GM12873 (cell line): Measurements from ENCODE around the gene XPNPEP1.

ENCODE experiments used
- TF ChIP-seq, protein P1 (sequence below): IDR thresholded peaks from 2 replicates; pipeline ENCODE4 v1.5.1; 2012; ENCODE audit warnings: low read depth, mild to moderate bottlenecking, moderate library complexity, low read length, control low read depth; ENCODE audit not compliant: insufficient read depth; ENCODE audit errors: missing control alignments

Gene XPNPEP1

DNA sequence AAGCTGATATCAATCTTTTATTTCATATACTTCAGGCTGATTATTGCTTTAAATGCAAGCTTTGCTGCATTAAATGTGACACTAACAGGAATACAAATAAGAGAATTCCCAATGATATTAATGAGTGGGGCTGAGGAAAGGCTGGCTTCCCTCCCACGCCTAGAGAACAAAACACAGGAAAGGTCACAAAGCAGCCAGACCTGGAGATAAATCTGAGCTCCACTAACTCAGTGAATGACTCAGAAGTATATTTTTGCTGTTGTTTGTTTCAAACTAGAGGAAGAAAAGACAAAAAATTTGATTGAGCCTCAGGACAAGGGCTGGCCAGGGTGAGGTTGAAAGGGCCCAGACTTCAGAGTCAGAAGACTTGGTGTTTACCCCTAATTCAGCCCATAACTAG lies 88.1 kb downstream of the XPNPEP1 start:
- TF ChIP-seq, protein P1, sequence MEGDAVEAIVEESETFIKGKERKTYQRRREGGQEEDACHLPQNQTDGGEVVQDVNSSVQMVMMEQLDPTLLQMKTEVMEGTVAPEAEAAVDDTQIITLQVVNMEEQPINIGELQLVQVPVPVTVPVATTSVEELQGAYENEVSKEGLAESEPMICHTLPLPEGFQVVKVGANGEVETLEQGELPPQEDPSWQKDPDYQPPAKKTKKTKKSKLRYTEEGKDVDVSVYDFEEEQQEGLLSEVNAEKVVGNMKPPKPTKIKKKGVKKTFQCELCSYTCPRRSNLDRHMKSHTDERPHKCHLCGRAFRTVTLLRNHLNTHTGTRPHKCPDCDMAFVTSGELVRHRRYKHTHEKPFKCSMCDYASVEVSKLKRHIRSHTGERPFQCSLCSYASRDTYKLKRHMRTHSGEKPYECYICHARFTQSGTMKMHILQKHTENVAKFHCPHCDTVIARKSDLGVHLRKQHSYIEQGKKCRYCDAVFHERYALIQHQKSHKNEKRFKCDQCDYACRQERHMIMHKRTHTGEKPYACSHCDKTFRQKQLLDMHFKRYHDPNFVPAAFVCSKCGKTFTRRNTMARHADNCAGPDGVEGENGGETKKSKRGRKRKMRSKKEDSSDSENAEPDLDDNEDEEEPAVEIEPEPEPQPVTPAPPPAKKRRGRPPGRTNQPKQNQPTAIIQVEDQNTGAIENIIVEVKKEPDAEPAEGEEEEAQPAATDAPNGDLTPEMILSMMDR = no peak

DNA sequence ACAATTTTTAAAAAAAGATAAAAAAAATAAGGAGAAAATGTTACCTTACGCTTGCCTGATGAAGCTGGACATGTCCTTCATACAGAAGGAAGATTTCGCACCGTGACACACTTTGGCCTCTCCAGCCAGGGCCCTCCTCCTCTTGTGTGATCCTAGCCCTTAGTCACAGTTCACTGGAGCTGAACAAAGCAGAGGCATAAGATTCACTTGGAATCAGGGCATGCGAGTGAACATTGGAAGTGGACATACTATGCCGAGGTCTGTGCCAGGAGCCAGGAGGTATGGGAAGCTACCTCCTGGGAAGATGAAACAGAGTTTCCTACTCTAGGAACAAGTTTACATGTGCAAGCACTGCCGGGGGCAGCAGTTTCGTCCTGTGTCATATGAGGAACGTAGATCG lies 91.5 kb downstream of the XPNPEP1 start:
- TF ChIP-seq, protein P1 = no peak

DNA sequence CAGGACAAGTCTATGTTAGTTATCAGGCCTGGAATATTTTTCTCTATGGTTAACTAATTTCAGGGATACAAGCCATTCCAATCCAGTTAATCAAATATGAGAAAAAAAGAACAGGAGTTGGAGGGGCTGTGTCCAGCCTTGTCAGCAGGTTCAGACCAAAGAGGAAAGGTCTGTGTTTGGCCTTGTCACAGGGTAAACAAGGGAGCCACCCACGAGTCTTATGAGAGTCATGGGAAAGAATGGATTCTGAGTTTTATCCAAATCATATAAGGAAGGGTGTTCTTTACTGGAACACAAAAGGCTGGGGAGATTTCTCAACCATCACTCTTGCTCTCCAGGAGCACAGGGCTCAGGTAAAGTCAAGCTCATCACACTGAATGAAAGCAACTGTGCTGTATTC lies 99.1 kb downstream of the XPNPEP1 start:
- TF ChIP-seq, protein P1 = no peak

DNA sequence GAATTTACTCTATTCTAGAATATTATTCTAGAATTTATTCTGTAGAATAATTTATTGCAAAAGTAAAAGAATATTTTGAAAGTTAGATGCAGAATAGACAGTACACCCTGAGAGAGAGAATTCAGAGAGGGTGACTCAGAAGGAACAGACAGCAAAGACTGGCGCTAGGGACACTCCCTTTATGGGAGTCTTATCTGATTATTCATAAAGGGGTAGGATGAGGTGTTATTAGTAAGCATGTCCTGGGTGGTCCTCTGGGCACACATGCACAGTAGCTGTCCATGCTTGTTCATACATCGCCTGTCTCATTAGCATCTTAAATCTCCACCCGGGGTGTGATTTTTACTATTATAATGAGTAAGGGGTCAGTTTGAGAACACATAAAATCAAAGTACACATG lies 100.1 kb downstream of the XPNPEP1 start:
- TF ChIP-seq, protein P1 = no peak

DNA sequence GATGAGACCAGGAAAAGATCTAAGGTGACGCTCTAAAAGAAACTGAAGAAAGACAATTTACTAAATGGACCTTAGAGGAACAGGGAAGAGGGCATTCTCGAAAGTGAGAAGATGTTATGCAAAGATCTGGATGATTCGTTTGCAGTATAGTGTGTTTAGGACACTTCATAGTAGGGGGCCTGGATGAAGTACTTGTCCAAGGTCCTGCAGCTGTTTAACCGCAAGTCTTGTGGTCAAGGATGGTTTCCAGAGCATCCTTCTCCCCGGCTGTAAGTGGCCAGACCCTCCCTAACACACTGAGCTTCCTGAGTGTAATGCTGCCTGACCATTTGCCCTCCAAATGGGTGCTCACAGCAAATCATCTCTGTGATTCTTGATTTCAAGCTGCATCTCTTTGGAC lies 101.6 kb downstream of the XPNPEP1 start:
- TF ChIP-seq, protein P1 = no peak

DNA sequence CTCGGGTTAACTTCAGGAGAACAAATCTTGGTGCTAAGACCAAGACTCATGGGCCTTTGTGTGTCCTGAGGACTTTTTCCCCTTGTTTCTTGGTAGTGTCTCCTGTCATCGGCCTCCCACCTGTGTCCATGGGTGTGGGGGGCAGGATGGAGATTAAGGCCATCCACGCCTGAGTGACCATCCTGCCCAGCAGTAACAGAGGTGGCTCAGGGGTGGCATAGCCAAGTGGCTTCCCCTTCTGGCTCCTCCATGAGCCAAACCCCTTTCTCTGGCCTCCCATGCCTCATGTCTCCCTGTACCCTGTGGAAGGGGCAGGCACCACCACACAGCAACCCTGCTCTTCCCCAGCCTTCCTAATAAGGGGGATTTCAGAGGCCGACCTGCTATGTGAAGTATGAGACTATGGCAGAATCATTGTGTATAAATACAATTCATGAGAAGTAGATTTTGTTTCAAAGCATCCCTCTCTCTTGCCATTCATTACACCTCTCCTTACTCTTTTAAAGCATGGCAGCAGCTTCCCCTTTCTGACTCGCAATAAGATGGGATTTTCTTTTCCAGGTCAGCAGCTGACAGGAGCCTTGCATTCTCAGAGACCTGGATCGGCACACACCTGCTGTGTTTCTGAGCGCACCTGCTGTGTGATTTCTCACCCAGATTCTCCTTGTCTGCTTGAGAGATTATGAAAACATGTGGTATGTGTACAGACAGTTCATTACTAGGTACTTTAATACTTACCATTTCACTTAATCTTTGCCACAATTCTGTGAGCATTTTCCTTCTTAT lies 102.5 kb downstream of the XPNPEP1 start:
- TF ChIP-seq, protein P1 = no peak

DNA sequence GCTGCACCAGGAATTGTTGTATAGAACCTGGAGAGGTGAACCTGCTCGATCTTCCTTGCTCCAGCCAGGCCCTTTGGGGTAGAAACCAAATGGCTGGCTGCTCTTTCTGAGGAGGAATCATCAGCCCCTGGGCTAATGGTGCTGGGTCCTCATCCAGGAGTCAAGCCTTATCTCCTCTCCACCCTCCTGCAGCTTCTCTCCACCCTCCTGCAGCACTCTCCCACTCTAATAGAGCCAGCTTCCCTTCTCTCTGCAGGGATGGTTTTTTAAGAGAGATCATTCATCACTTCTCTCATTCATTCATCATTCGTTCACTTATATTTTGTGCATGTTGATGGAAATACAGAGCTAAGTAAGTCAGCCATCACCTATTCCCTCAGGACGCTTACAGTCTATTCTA lies 103.5 kb downstream of the XPNPEP1 start:
- TF ChIP-seq, protein P1 = no peak
